NCI-H1694 treated with DMSO at 0.1 percent for 48 hours (cell line): Measurements from ENCODE around the gene TRIM34.
"Not testable (repeated sequence)": the region's sequence is repeated elsewhere in the genome, so short reads cannot be mapped to it uniquely, and the experiment has no call there.

Experiments
- DNase-seq: peaks from one replicate; lab custom pipeline; 2025; lab: John Stamatoyannopoulos, UW

The TRIM34 gene

GRCh38 chr11:5624489-5625279 is at the start of gene TRIM34:
Gene TRIM34 (plus strand): TSS chr11:5625001. CDS start chr11:5632332, 7,331 bp downstream.
- DNase-seq, result no peak

- no peak for DNase-seq
Observed at GRCh38 chr11:5575152-5575551, 49.6 kb upstream of the TRIM34 start.

- DNase-seq, result no peak
Observed at GRCh38 chr11:5577101-5577500, 47.7 kb upstream of the TRIM34 start.

GRCh38 chr11:5580577-5580976 is 44.2 kb upstream of the TRIM34 start, which contains the start of gene OR52B6:
Gene OR52B6 (plus strand): TSS chr11:5580877. CDS start chr11:5580877, 0 bp downstream.
- no peak for DNase-seq

GRCh38 chr11:5581014-5581413 is 43.8 kb upstream of the TRIM34 start:
- no peak for DNase-seq

GRCh38 chr11:5584458-5584857 is 40.3 kb upstream of the TRIM34 start:
- not testable (repeated sequence) for DNase-seq

GRCh38 chr11:5589906-5590305 is 34.9 kb upstream of the TRIM34 start:
- DNase-seq, result not testable (repeated sequence)

- DNase-seq, result no peak
Observed at GRCh38 chr11:5591613-5592012, 33.2 kb upstream of the TRIM34 start.

GRCh38 chr11:5592615-5593014 is 32.2 kb upstream of the TRIM34 start:
- DNase-seq, result no peak

GRCh38 chr11:5593146-5593545 is 31.7 kb upstream of the TRIM34 start:
- DNase-seq, result no peak

GRCh38 chr11:5596607-5597201 is 28.1 kb upstream of the TRIM34 start, which contains the start of gene TRIM6:
Gene TRIM6 (plus strand): TSS chr11:5596637. CDS start chr11:5596898, 261 bp downstream.
- DNase-seq, result no peak

- DNase-seq, result no peak
Observed at GRCh38 chr11:5597953-5598352, 26.8 kb upstream of the TRIM34 start.

- DNase-seq, result no peak
Observed at GRCh38 chr11:5600374-5600851, 24.4 kb upstream of the TRIM34 start.

- not testable (repeated sequence) for DNase-seq
Observed at GRCh38 chr11:5602791-5603190, 22.0 kb upstream of the TRIM34 start.

GRCh38 chr11:5603326-5603725 is 21.5 kb upstream of the TRIM34 start:
- no peak for DNase-seq

- DNase-seq, result no peak
Observed at GRCh38 chr11:5604896-5605295, 19.9 kb upstream of the TRIM34 start.

GRCh38 chr11:5605849-5606248 is 19.0 kb upstream of the TRIM34 start:
- DNase-seq, result no peak

- DNase-seq, result no peak
Observed at GRCh38 chr11:5608808-5609207, 16.0 kb upstream of the TRIM34 start.

GRCh38 chr11:5610446-5610845 is 14.4 kb upstream of the TRIM34 start:
- no peak for DNase-seq

GRCh38 chr11:5611627-5612026 is 13.2 kb upstream of the TRIM34 start:
- DNase-seq, result no peak

- no peak for DNase-seq
Observed at GRCh38 chr11:5618807-5619206, 6.0 kb upstream of the TRIM34 start.

- DNase-seq, result no peak
Observed at GRCh38 chr11:5620651-5621521, 3.9 kb upstream of the TRIM34 start.
